ENCODE data around the gene EIPR1.

The EIPR1 gene

DNA sequence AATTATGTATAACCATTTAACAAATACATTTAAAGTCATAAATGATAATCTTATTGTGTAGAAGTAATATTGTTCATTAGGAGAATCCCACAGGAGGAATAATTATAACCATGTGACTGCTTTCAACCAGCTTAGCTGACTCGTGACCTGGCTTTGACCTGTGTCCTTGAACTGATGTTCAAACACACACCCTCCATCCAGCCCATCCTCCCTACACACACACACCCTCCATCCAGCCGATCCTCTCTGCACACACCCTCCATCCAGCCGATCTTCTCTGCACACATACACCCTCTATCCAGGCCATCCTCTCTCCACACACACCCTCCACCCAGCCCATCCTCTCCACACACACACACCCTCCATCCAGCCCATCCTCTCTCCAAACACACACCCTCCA, 83.5 kb downstream of the EIPR1 start:
- Histone ChIP-seq H3K36me3 (ENCODE audit: insufficient read depth, low read length) (no peaks in the 10 kb centered on the region), H3K27ac (no peak overlapping the region), H3K4me3 (no peak overlapping the region), H3K9ac (ENCODE audit: insufficient read length) (no peak overlapping the region), H3K9me3 (ENCODE audit: low read depth, low read length) (no peaks in the 10 kb centered on the region)
- TF ChIP-seq POLR2AphosphoS5 (IDR thresholded peaks at IDR 0.05; ENCODE audit: borderline replicate concordance, low read depth, low read length) (no peak), EZH2 (IDR thresholded peaks at IDR 0.05) (no peak), FOXP2 (optimal IDR thresholded peaks at IDR 0.05; ENCODE audit: control extremely low read depth, extremely low read length, insufficient read depth) (no peak)
- no peak for DNase-seq (ENCODE audit: low read depth, low spot score)

DNA sequence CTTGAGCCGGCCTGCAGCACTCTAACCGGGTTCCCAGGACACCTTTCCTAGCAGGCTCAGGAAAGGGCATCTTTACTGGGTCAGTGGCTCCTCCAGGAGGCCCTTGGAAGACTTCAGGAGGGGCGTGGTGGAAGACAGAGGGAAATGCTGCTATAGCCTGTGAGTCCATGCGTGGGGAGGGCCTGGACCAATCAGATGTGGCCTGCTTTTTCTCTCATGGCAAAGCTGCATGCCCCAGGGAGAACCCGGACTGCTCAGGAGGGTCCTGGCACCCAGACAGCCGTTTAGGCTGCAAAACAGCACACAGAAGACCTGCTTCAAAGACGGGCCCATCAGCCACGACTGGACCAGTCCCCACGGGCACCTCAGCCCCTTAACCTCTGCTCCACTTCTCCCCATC, 84.4 kb downstream of the EIPR1 start:
- H3K36me3 ChIP-seq (ENCODE audit: insufficient read depth, low read length), result no peaks in the 10 kb centered on the region
- TF ChIP-seq POLR2AphosphoS5 (IDR thresholded peaks at IDR 0.05; ENCODE audit: borderline replicate concordance, low read depth, low read length) (no peak), FOXP2 (optimal IDR thresholded peaks at IDR 0.05; ENCODE audit: control extremely low read depth, extremely low read length, insufficient read depth) (no peak), EZH2 (IDR thresholded peaks at IDR 0.05) (no peak)
- H3K27ac ChIP-seq, result no peak overlapping the region
- H3K9me3 ChIP-seq (ENCODE audit: low read depth, low read length), result no peaks in the 10 kb centered on the region
- H3K4me3 ChIP-seq, result no peak overlapping the region
- no peak for DNase-seq (ENCODE audit: low read depth, low spot score)
- no peak overlapping the region for H3K9ac ChIP-seq (ENCODE audit: insufficient read length)

DNA sequence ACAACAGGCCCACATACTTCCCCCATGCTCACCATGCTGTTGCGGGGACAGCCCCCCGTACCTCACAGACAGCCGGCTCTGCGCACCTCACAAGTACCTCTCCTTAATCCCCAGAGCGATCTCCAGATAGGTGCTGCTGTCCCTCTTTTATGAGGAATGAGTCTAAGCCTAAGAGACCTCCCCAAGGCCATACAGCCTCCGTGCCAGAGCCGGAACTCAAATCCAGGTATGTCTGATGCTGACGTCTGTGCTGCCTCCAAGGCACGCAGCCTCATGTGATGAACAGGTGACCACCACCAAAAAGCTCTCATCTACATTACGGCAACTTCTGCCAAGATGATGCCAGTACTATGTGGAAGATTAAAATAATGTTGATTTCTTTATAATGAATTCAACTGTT, 85.2 kb downstream of the EIPR1 start:
- Histone ChIP-seq H3K4me3 (no peak overlapping the region), H3K9me3 (ENCODE audit: low read depth, low read length) (no peaks in the 10 kb centered on the region), H3K27ac (no peak overlapping the region), H3K9ac (ENCODE audit: insufficient read length) (no peak overlapping the region), H3K36me3 (ENCODE audit: insufficient read depth, low read length) (no peaks in the 10 kb centered on the region)
- no peak for TF ChIP-seq EZH2 (IDR thresholded peaks at IDR 0.05)
- DNase-seq (ENCODE audit: low read depth, low spot score), result no peak

DNA sequence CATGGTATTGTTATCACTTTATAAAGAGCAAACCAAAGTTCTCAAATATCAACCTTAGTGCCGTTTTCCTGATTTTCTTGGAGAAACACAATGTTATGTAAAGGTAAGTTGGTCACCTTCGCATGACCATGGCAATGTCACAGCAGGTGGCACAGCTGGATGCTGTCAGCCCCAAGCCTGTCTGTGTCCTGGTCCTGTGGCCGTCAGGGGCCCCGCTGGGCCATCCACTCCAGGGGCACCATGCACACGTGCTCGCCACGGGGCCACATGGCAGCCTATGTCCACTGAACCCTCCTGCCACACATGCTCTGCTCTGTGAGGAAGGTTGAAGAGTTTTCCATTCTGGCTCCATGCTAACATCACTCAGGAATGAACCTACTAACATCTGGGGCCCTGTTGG, 85.9 kb downstream of the EIPR1 start:
- TF ChIP-seq EZH2 (IDR thresholded peaks at IDR 0.05) (no peak), POLR2AphosphoS5 (IDR thresholded peaks at IDR 0.05; ENCODE audit: borderline replicate concordance, low read depth, low read length) (no peak), FOXP2 (optimal IDR thresholded peaks at IDR 0.05; ENCODE audit: control extremely low read depth, extremely low read length, insufficient read depth) (no peak)
- Histone ChIP-seq H3K9me3 (ENCODE audit: low read depth, low read length) (no peaks in the 10 kb centered on the region), H3K4me3 (no peak overlapping the region), H3K36me3 (ENCODE audit: insufficient read depth, low read length) (no peaks in the 10 kb centered on the region), H3K9ac (ENCODE audit: insufficient read length) (no peak overlapping the region), H3K27ac (no peak overlapping the region)
- no peak for DNase-seq (ENCODE audit: low read depth, low spot score)

DNA sequence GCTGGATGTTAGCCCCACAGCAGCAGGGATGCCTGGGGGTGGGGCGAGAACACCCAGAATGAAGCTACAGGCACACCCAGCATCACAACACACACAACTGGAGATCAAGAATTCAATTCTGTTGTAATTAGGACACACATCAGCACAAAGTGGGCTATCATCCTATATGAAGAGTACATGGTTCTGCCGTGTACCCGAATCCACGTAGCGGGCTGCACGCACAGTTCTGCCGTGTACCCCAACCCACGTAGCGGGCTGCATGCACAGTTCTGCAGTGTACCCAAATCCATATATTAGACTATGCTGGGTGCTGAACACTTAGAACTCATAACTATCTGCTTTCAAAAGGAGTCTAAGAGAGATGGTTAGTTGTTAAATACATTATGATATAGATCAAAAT, 86.5 kb downstream of the EIPR1 start:
- H3K9ac ChIP-seq (ENCODE audit: insufficient read length), result no peak overlapping the region

DNA sequence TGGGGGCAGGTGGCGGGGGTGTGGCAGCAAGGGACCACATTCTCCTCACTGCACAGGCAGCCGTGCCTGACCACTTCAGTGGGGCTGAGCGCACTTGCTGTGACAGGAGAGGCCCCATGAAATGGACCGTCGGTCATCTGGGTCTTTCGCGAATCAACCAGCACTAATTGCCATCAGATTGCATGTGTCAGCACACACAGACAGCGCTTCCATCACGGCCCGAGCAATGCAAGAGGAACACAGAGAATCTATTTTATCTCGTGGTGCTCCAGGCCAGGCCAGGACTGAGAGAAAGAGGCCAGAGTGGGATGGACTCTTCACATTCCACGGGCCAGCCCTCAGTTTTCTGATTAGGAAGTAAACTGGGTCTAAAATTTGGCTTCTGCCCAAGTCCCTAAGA, 87.0 kb downstream of the EIPR1 start:
- TF ChIP-seq FOXP2 (optimal IDR thresholded peaks at IDR 0.05; ENCODE audit: control extremely low read depth, extremely low read length, insufficient read depth), result no peak
- no peak for TF ChIP-seq POLR2AphosphoS5 (IDR thresholded peaks at IDR 0.05; ENCODE audit: borderline replicate concordance, low read depth, low read length)
- TF ChIP-seq EZH2 (IDR thresholded peaks at IDR 0.05), result no peak
- no peak for DNase-seq (ENCODE audit: low read depth, low spot score)
- Histone ChIP-seq H3K36me3 (ENCODE audit: insufficient read depth, low read length) (no peaks in the 10 kb centered on the region), H3K27ac (no peak overlapping the region), H3K4me3 (no peak overlapping the region), H3K9me3 (ENCODE audit: low read depth, low read length) (no peaks in the 10 kb centered on the region), H3K9ac (ENCODE audit: insufficient read length) (no peak overlapping the region)

More for the DNA sequence above, 86.5 kb downstream of the EIPR1 start:
- no peak for TF ChIP-seq EZH2 (IDR thresholded peaks at IDR 0.05)
- TF ChIP-seq POLR2AphosphoS5 (IDR thresholded peaks at IDR 0.05; ENCODE audit: borderline replicate concordance, low read depth, low read length), result no peak
- no peak for TF ChIP-seq FOXP2 (optimal IDR thresholded peaks at IDR 0.05; ENCODE audit: control extremely low read depth, extremely low read length, insufficient read depth)
- Histone ChIP-seq H3K9me3 (ENCODE audit: low read depth, low read length) (no peaks in the 10 kb centered on the region), H3K4me3 (no peak overlapping the region), H3K27ac (no peak overlapping the region), H3K36me3 (ENCODE audit: insufficient read depth, low read length) (no peaks in the 10 kb centered on the region)
- DNase-seq (ENCODE audit: low read depth, low spot score), result no peak

DNA sequence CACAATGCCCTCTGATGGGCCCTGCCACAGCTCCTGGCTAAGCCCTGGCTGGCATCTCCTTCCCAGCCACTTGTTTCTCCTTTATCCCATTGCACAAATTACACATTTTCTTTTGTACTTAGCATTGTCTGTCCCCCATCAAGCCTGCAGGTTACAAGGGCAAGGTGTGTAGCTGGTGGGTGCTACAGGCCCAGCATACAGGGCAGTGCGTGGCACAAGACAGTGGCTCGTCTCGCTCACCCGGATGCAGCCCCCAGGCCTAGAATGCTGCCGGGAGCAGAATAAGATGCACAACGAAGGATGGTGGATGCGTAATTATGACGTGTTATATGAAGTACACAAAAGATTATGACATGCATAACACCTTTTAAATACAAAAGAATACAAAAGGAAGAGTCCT, 87.6 kb downstream of the EIPR1 start:
- H3K9ac ChIP-seq (ENCODE audit: insufficient read length), result no peak overlapping the region
- H3K9me3 ChIP-seq (ENCODE audit: low read depth, low read length), result no peaks in the 10 kb centered on the region
- H3K27ac ChIP-seq, result no peak overlapping the region
- no peaks in the 10 kb centered on the region for H3K36me3 ChIP-seq (ENCODE audit: insufficient read depth, low read length)
- DNase-seq (ENCODE audit: low read depth, low spot score), result no peak
- no peak for TF ChIP-seq FOXP2 (optimal IDR thresholded peaks at IDR 0.05; ENCODE audit: control extremely low read depth, extremely low read length, insufficient read depth)
- TF ChIP-seq EZH2 (IDR thresholded peaks at IDR 0.05), result no peak
- no peak overlapping the region for H3K4me3 ChIP-seq

DNA sequence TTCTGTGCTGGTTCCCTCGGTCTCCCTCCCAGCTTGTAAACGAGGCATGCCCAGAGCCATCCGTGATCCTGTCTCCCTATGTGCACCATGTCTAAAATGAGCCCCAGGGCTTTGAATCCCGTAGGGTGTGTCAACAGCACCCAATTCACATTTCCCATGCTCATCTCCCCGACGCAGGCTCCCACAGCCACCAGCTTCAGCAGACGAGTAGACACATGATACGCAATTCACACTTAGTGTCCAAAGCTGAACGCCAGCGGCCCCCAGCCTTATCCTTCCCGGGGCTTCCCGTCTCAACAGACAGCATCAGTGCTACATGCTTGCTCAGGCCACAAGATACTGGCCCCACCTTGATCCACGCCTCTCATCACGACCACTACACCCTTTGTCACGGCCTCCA, 88.1 kb downstream of the EIPR1 start:
- TF ChIP-seq POLR2AphosphoS5 (IDR thresholded peaks at IDR 0.05; ENCODE audit: borderline replicate concordance, low read depth, low read length), result no peak
- no peak for TF ChIP-seq FOXP2 (optimal IDR thresholded peaks at IDR 0.05; ENCODE audit: control extremely low read depth, extremely low read length, insufficient read depth)
- no peak for TF ChIP-seq EZH2 (IDR thresholded peaks at IDR 0.05)
- no peaks in the 10 kb centered on the region for H3K36me3 ChIP-seq (ENCODE audit: insufficient read depth, low read length)
- H3K27ac ChIP-seq, result no peak overlapping the region
- H3K4me3 ChIP-seq, result no peak overlapping the region
- no peak overlapping the region for H3K9ac ChIP-seq (ENCODE audit: insufficient read length)
- no peaks in the 10 kb centered on the region for H3K9me3 ChIP-seq (ENCODE audit: low read depth, low read length)
- DNase-seq (ENCODE audit: low read depth, low spot score), result no peak

DNA sequence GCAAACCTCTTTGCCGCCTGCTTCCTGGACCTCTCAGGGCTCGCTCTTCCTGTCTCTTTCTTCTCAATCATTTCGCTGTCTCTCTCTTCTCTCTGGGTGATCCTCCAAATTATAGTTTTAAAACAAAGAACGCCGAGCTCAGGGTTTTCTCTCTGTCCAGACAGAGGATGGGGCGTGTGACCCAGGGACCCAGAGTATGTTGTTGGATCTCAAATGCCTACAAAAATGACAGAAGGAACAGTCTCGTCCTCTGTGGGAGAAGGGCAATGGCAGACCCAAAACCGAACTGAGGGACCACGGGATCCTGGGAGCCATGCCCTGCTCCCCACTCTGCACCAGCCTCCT, 88.5 kb downstream of the EIPR1 start:
- Histone ChIP-seq H3K4me3 (no peak overlapping the region), H3K9ac (ENCODE audit: insufficient read length) (no peak overlapping the region), H3K36me3 (ENCODE audit: insufficient read depth, low read length) (no peaks in the 10 kb centered on the region), H3K9me3 (ENCODE audit: low read depth, low read length) (no peaks in the 10 kb centered on the region), H3K27ac (no peak overlapping the region)
- no peak for TF ChIP-seq EZH2 (IDR thresholded peaks at IDR 0.05)
- no peak for DNase-seq (ENCODE audit: low read depth, low spot score)

Data from SK-N-MC (cell line).